OCI-LY1 (cell line): ENCODE measurements around the gene CBR3.

ENCODE experiments used
- CTCF ChIP-seq: fragments of 200-600 bp; sonication (generic), shearing (Covaris generic); IDR thresholded peaks from 2 replicates; pipeline ENCODE4 v1.5.1; 2017; ENCODE audit warnings: mild to moderate bottlenecking, antibody characterized with exemption, low read length, moderate library complexity, mixed read lengths
- EZH2 ChIP-seq: fragments of 200-600 bp; sonication (generic), shearing (Covaris generic); IDR thresholded peaks from 2 replicates; pipeline ENCODE4 v1.8.0; 2017; ENCODE audit warnings: borderline replicate concordance, mixed run types, mild to moderate bottlenecking, antibody characterized with exemption, low read length, moderate library complexity, mixed read lengths

DNA sequence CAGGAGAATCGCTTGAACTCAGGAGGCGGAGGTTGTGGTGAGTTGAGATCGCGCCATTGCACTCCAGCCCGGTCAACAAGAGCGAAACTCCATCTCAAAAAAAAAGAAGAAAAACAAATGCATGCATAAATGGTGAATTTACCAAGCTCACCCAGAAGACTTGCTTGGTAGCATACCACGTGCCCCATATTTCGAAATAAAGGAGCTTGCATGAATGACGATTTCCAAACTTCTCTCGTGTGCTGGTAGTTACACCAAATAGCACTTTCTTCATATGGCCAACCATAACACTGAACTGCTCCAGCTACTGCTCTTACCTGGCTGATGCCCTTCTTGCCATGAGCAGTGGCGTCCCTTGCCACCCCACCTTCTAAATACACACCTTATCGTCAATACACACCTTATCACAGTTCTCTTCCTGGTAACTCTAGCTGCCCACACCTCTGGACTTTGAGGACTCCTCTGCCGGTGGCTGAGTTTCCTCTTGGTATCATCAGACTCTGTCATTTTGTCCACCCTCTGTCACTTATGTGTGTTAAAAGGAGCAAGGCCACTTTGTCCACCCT lies 24.6 kb downstream of the CBR3 start:
- TF ChIP-seq CTCF (no peak), EZH2 (no peak)
